Measurements from ENCODE around the gene ARHGAP11A. TPM values are rescaled to one million over a fixed set of nuclear protein-coding genes. Genes with fewer than 3 reads are reported as not detected.

The ARHGAP11A gene
- total RNA-seq, 1 donor from 2014 or later, result 10.1 TPM

DNA sequence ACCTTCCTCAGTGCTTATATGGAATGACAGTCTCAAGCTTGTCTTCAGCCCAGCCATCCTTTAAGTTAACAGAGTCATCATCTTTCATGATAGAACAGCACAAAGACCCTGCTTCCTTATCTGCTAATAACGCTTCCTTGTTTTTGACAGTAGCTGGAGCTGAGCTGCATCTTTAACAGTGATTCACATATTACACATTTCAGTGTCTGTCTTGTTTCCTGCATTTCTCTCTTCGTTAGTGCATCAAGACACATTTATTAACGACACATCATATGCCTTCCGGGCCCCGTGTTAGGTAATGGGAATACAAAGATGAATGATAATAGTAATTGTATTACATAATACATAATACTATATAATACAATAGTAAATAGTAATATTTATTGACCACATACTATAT lies 72.3 kb downstream of the ARHGAP11A start:
- DNase-seq (ENCODE audit: low spot score), result no peak

DNA sequence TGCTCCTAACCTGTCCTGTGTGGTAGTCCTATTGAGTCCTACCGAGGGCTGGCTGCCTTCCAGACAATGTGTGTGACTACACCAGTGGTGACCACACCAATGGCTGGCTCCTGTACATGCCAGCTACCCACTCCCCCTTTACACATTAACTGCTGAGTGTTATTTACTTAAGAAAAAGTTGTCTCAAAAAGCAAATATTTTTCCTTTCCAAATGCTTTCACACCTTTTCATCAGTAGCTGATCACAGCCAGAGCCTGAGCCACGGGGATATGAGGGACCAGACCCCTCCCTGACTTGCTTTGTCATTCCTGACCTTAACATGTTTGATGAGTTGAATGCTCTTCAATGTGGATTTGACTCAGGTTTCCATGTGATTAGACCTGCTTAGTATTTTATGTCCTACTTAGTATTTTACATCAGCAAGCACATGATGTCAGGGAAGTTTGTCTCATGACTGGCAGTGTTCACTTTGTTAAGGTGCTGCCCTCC lies 72.9 kb downstream of the ARHGAP11A start:
- no peak for DNase-seq (ENCODE audit: low spot score)

Other genes starting within 250 kb of the ARHGAP11A start
- gene GOLGA8K, start 212.2 kb upstream of the ARHGAP11A start, total RNA-seq (ENCODE audit: insufficient read depth, low replicate concordance), result 1.2 TPM
- not detected for gene GOLGA8O, start 159.9 kb upstream of the ARHGAP11A start, total RNA-seq (ENCODE audit: insufficient read depth, low replicate concordance)
- 14.7 TPM for gene GOLGA8N, start 22.0 kb upstream of the ARHGAP11A start, total RNA-seq (ENCODE audit: insufficient read depth, low replicate concordance)
- 1.4 TPM for gene SCG5, start 26.2 kb downstream of the ARHGAP11A start, total RNA-seq (ENCODE audit: insufficient read depth, low replicate concordance)
- gene GREM1, start 102.5 kb downstream of the ARHGAP11A start, total RNA-seq (ENCODE audit: insufficient read depth, low replicate concordance), result 3.6 TPM

Data from umbilical cord (tissue), 2 donors.